Measurements from ENCODE around the gene CACFD1. TPM values are rescaled to one million over a fixed set of nuclear protein-coding genes. Genes with fewer than 3 reads are reported as not detected.

Gene CACFD1
- total RNA-seq, 1 experiment from 2014 or later = 7.5 TPM

- no peak overlapping the region for H3K4me2 ChIP-seq (ENCODE audit: low read length)
- DNase-seq (no peak), ATAC-seq (no peak)
- H3K79me2 ChIP-seq (ENCODE audit: low read length) = no peaks in the 10 kb centered on the region
- no peak overlapping the region for H3K27ac ChIP-seq (ENCODE audit: low read length)
- no peak overlapping the region for H3K4me3 ChIP-seq (ENCODE audit: low read length)
- intact Hi-C loops (cut with micrococcal nuclease) = loop anchor here (5.0 kb wide), 2 partner anchors 131 to 301 kb away; partner anchors contain the start of genes SURF1 and SURF2
- no peaks in the 10 kb centered on the region for H3K27me3 ChIP-seq (ENCODE audit: low read length)
- no peak overlapping the region for H3K9ac ChIP-seq (ENCODE audit: low read length)
- no peaks in the 10 kb centered on the region for H3K9me3 ChIP-seq (ENCODE audit: low read length)
- TF ChIP-seq EZH2phosphoT487 (IDR thresholded peaks at IDR 0.05; ENCODE audit: borderline replicate concordance, low read length) = no peak
- no peak for TF ChIP-seq EZH2 (IDR thresholded peaks at IDR 0.05; ENCODE audit: low read length, unreplicated experiment)
- TF ChIP-seq CTCF (conservative IDR thresholded peaks at IDR 0.05; ENCODE audit: low read depth, low read length) = no peak
- H3F3A ChIP-seq (ENCODE audit: low read length, unreplicated experiment) = no peaks in the 10 kb centered on the region
- BruUV-seq (replicated peaks) = no TSS peak
- CTCF ChIA-PET = no interaction called here
- peaks cover 16% of the 10 kb centered on the region for H3K4me1 ChIP-seq (ENCODE audit: insufficient read depth, low read length)
- H3K9me2 ChIP-seq (replicated peaks; ENCODE audit: low read length) = no peaks in the 10 kb centered on the region
- POLR2A ChIA-PET (ENCODE audit: unreplicated experiment) = no interaction called here
- H4K20me1 ChIP-seq (ENCODE audit: low read length) = no peaks in the 10 kb centered on the region
- H3K36me3 ChIP-seq (ENCODE audit: low read depth, low read length) = no peaks in the 10 kb centered on the region; the same call in 1 of the 2 replicates
- no peak overlapping the region for H2AFZ ChIP-seq (ENCODE audit: low read length)
Measured at GRCh38 chr9:133488686-133489252, 29.0 kb downstream of the CACFD1 start.

GRCh38 chr9:133489253-133490190, 29.7 kb downstream of the CACFD1 start:
- Histone ChIP-seq H3K36me3 (ENCODE audit: low read depth, low read length) (no peaks in the 10 kb centered on the region; the same call in 1 of the 2 replicates), H2AFZ (ENCODE audit: low read length) (no peak overlapping the region), H3K4me1 (ENCODE audit: insufficient read depth, low read length) (peaks cover 13% of the 10 kb centered on the region), H3K4me2 (ENCODE audit: low read length) (no peak overlapping the region), H3F3A (ENCODE audit: low read length, unreplicated experiment) (no peaks in the 10 kb centered on the region), H3K9ac (ENCODE audit: low read length) (no peak overlapping the region), H3K27ac (ENCODE audit: low read length) (no peak overlapping the region), H3K9me2 (replicated peaks; ENCODE audit: low read length) (no peaks in the 10 kb centered on the region), H3K79me2 (ENCODE audit: low read length) (no peaks in the 10 kb centered on the region), H3K4me3 (ENCODE audit: low read length) (no peak overlapping the region), H4K20me1 (ENCODE audit: low read length) (no peaks in the 10 kb centered on the region), H3K9me3 (ENCODE audit: low read length) (no peaks in the 10 kb centered on the region), H3K27me3 (ENCODE audit: low read length) (no peaks in the 10 kb centered on the region)
- intact Hi-C loops (cut with micrococcal nuclease) = loop anchor here (5.0 kb wide), 2 partner anchors 132 to 302 kb away; partner anchors contain the start of genes SURF1 and SURF2
- BruUV-seq (replicated peaks) = no TSS peak
- ChIA-PET CTCF (no interaction called here), POLR2A (ENCODE audit: unreplicated experiment) (no interaction called here)
- TF ChIP-seq EZH2phosphoT487 (IDR thresholded peaks at IDR 0.05; ENCODE audit: borderline replicate concordance, low read length) (no peak), CTCF (conservative IDR thresholded peaks at IDR 0.05; ENCODE audit: low read depth, low read length) (no peak), EZH2 (IDR thresholded peaks at IDR 0.05; ENCODE audit: low read length, unreplicated experiment) (no peak)
- DNase-seq = no peak
- no peak for ATAC-seq
